CD4-positive, alpha-beta T cell treated with Interleukin-4 for 1 hour (primary cell): ENCODE measurements around the gene KDM5B.
"Not testable (repeated sequence)": the region's sequence is repeated elsewhere in the genome, so short reads cannot be mapped to it uniquely, and the experiment has no call there.

Experiments
- DNase-seq, 2 donors: peaks; one replicate each; pipeline ENCODE4 v3.0.0-alpha.2; 2020 to 2022

Gene KDM5B

GRCh38 chr1:202812176-202813026 is 4.2 kb upstream of the KDM5B start:
- DNase-seq: no peak

GRCh38 chr1:202811296-202812175 is 3.3 kb upstream of the KDM5B start:
- no peak for DNase-seq

GRCh38 chr1:202810615-202811295 is 2.5 kb upstream of the KDM5B start, which contains the start of gene PCAT6:
PCAT6 (plus strand) TSS chr1:202810954.
- DNase-seq: peak; percentile 90 to 92

- DNase-seq: no peak
Measured at GRCh38 chr1:202810193-202810614, 2.0 kb upstream of the KDM5B start.

GRCh38 chr1:202809597-202810159 is 1.5 kb upstream of the KDM5B start:
- no peak for DNase-seq

- peak; percentile 33 to 34 for DNase-seq
Measured at GRCh38 chr1:202807451-202807925, 733 bp downstream of the KDM5B start.

GRCh38 chr1:202806845-202807450 is 1.3 kb downstream of the KDM5B start:
- DNase-seq: no peak

- peak in 1 of 2 donors; percentile 34 for DNase-seq
Measured at GRCh38 chr1:202805886-202806844, 2.1 kb downstream of the KDM5B start.

- DNase-seq: no peak
Measured at GRCh38 chr1:202804126-202804525, 4.1 kb downstream of the KDM5B start.

GRCh38 chr1:202802998-202803932 is 5.0 kb downstream of the KDM5B start:
- DNase-seq: no peak

- DNase-seq: no peak
Measured at GRCh38 chr1:202802034-202802433, 6.2 kb downstream of the KDM5B start.

GRCh38 chr1:202801175-202801574 is 7.0 kb downstream of the KDM5B start:
- no peak for DNase-seq

GRCh38 chr1:202800742-202801141 is 7.5 kb downstream of the KDM5B start:
- no peak for DNase-seq

GRCh38 chr1:202798792-202799331 is 9.4 kb downstream of the KDM5B start:
- DNase-seq: no peak

- no peak for DNase-seq
Measured at GRCh38 chr1:202798260-202798659, 10.0 kb downstream of the KDM5B start.

- DNase-seq: no peak
Measured at GRCh38 chr1:202796670-202797069, 11.6 kb downstream of the KDM5B start.

- not testable (repeated sequence) for DNase-seq
Measured at GRCh38 chr1:202794931-202795330, 13.3 kb downstream of the KDM5B start.

GRCh38 chr1:202794051-202794740 is 14.0 kb downstream of the KDM5B start:
- DNase-seq: no peak
